HEK293 (cell line): ENCODE data around the gene RUNX1.

Experiments
- CTCF ChIP-seq: fragments of 450-650 bp; formaldehyde crosslinking; IDR thresholded peaks from 2 replicates; pipeline ENCODE4 v1.5.1; 2016; ENCODE audit warnings: missing biosample characterization, missing genetic modification characterization
- PBX3 ChIP-seq: sonication (generic); formaldehyde crosslinking; IDR thresholded peaks from 2 replicates; pipeline ENCODE4 v1.8.1; 2022; ENCODE audit warnings: mild to moderate bottlenecking, moderate library complexity, missing genetic modification reagents
- PRDM1 ChIP-seq: fragments of 450-650 bp; formaldehyde crosslinking; IDR thresholded peaks from 2 replicates; pipeline ENCODE4; 2016; ENCODE audit warnings: missing biosample characterization, missing genetic modification characterization
- ZNF23 ChIP-seq: fragments of 450-650 bp; formaldehyde crosslinking; IDR thresholded peaks from 2 replicates; pipeline ENCODE4 v1.5.1; 2016; ENCODE audit warnings: missing biosample characterization, missing genetic modification characterization, borderline replicate concordance
- ZNF292 ChIP-seq: fragments of 450-650 bp; formaldehyde crosslinking; IDR thresholded peaks from 2 replicates; pipeline ENCODE4 v1.5.1; 2016; ENCODE audit warnings: low read depth, missing biosample characterization, missing genetic modification characterization, borderline replicate concordance
- ZNF747 ChIP-seq: fragments of 450-650 bp; formaldehyde crosslinking; IDR thresholded peaks from 2 replicates; pipeline ENCODE4 v1.5.1; 2016; ENCODE audit warnings: missing biosample characterization, missing genetic modification characterization
- ZNF76 ChIP-seq: fragments of 450-650 bp; formaldehyde crosslinking; IDR thresholded peaks from 2 replicates; pipeline ENCODE4; 2016; ENCODE audit warnings: low read depth, missing biosample characterization, missing genetic modification characterization, borderline replicate concordance

- TF ChIP-seq ZNF747 (tag by site-specific recombination), result no peak
- TF ChIP-seq ZNF23, result no peak
- TF ChIP-seq ZNF76, result no peak
- TF ChIP-seq CTCF (tag by site-specific recombination), result no peak
- no peak for TF ChIP-seq PBX3
- no peak for TF ChIP-seq PRDM1 (tag by site-specific recombination)
- no peak for TF ChIP-seq ZNF292 (tag by site-specific recombination)
These were observed 234.6 kb downstream of the RUNX1 start for GRCh38 chr21:34814529-34814951.
